GM21723 (cell line): ENCODE measurements around the gene ADNP2.

Experiments used
- ATAC-seq: cut with Tn5 transposase; IDR thresholded peaks from one replicate; pipeline ENCODE4 v1.9.1; 2021; ENCODE audit warnings: mild to moderate bottlenecking, moderate library complexity; ENCODE audit not compliant: unreplicated experiment

Gene ADNP2

GRCh38 chr18:80108739-80109675 is at the start of gene ADNP2:
Gene ADNP2 (plus strand): TSS chr18:80109262. CDS start chr18:80117543, 8,281 bp downstream.
- peak; percentile 67 for ATAC-seq

- ATAC-seq: no peak
Measured at GRCh38 chr18:80059945-80060344, 49.1 kb upstream of the ADNP2 start.

DNA sequence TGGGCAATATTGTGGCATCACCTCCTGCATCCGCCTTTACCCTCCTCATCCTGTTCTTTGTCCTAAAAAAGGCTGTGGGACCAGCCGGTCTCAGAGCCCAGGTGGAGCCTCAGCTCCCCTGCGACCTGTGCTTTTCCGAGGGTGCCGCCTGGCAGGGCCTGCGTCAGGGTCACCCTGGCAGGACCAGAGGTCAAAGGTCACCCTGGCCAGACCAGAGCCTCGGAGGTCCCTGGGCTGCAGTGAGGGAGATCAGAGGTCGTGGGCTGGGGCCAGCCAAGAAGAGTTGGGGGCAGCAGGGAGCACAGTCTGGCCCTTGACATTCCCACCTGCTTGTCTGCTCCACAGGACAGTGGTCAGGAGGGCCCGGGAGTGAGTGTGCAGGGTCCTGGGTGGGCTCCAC is 43.4 kb upstream of the ADNP2 start:
- ATAC-seq: no peak

DNA sequence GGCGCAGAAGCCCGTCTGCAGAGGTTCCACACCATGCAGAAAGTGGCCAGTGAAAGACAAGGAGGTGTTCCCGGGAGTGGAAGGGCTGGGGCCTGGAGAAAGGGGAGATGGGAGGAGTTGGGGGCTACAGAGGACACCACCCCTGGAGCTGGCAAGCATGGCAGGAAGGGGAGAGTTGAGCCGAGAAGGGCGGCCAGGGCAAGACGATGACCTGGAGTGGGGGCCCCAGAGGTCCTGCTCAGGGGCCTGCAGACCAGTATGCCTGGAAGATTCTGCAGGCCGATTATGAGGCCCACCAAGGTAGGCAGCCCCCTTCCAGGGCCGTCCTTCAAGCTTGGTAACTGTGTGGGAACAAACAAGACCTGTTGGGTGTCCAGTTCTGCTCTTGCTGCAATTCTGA is 41.7 kb upstream of the ADNP2 start:
- no peak for ATAC-seq

DNA sequence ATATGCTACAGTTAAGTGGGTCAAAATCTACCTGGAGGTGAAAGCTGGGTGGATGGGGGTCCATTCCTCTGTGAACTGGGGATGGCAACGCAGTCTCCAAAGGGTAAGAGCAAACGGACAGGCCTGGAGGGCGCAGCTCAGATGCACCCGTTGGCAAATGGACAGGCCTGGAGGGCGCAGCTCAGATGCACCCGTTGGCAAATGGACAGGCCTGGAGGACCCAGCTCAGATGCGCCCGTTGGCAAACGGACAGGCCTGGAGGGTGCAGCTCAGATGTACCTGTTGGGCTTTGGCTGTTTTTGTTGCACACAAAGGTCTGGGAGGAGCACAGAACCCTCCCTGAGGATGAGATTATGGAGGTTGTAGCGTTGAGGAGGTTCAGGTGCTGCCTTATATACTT is 41.2 kb upstream of the ADNP2 start:
- ATAC-seq: no peak

- ATAC-seq: no peak
Measured at GRCh38 chr18:80068571-80069272, 40.3 kb upstream of the ADNP2 start.

GRCh38 chr18:80070825-80071224 is 38.2 kb upstream of the ADNP2 start:
- ATAC-seq: no peak

DNA sequence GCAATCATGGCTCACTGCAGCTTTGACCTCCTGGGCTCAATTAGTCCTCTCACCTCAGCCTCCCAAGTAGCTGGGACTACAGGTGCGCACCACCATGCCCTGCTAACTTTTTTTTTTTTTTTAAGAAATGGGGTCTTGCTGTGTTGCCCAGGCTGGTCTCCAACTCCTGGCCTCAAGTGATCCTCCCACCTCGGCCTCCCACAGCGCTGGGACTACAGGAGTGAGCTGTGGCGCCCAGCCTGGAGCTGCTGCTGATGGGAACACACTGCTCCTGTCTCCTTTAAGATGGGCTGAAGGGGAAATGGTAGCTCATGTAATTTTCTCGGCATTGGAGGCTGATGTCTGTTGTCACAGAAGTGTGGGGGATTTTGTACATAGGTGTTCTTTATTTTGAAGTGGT is 34.9 kb upstream of the ADNP2 start:
- no peak for ATAC-seq

GRCh38 chr18:80074697-80075096 is 34.4 kb upstream of the ADNP2 start:
- no peak for ATAC-seq

- no peak for ATAC-seq
Measured at GRCh38 chr18:80075940-80076339, 33.1 kb upstream of the ADNP2 start.

DNA sequence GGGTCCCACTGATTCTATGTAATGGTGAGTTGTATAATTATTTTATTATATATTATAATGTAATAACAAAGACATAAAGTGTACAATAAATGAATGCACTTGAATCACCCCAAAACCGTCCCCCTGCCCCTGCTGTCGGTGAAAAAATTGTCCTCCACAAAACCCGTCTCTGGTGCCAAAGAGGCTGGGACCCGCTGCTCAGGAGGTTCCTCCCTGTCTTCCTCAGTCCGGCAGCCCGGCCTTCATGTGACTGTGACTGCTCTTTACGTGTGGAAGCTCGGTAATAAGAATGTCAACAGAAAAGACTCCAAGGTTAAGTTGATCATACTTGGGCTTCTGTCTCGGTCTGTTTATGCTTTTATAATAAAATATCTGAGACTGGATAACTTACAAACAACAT is 32.7 kb upstream of the ADNP2 start:
- no peak for ATAC-seq

GRCh38 chr18:80077873-80078272 is 31.2 kb upstream of the ADNP2 start:
- ATAC-seq: no peak

DNA sequence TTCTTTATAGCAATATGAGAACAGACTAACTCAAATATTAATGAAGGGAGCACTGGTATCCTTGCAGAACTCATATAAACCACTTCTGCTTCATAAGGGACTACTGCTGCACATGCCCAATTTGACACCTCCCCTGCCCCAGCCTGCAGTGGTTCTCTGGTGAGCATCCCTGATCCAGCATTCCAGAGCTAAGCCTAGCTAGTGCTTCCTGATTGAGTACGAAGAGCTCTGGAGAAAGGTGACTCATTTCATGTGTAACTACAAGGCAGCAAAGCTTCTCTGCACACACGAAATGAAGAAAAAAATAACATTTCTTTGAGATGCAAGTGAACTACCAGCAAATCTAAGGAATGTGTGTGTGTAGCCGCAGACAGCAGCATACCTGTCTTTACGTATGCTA is 22.8 kb upstream of the ADNP2 start:
- no peak for ATAC-seq

DNA sequence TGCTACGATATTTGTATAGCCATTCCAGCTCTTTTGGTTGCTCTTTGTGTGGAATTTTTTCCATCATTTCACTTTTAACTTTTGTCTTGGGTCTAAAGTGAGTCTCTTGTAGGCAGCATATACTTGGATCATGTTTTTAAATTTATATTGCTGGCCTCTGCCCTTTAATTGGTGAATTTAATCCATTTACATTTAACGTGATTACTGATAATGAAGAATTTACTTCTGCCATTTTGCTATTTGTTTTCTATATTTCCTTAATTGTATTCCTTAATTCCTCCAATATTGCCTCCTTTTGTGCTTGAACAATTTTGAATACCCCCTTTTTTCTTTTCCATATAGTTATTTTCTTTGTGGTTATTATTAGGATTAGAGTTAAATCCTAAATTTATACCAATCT is 21.0 kb upstream of the ADNP2 start:
- ATAC-seq: no peak

- no peak for ATAC-seq
Measured at GRCh38 chr18:80088823-80089222, 20.2 kb upstream of the ADNP2 start.

GRCh38 chr18:80095414-80095813 is 13.6 kb upstream of the ADNP2 start:
- no peak for ATAC-seq

DNA sequence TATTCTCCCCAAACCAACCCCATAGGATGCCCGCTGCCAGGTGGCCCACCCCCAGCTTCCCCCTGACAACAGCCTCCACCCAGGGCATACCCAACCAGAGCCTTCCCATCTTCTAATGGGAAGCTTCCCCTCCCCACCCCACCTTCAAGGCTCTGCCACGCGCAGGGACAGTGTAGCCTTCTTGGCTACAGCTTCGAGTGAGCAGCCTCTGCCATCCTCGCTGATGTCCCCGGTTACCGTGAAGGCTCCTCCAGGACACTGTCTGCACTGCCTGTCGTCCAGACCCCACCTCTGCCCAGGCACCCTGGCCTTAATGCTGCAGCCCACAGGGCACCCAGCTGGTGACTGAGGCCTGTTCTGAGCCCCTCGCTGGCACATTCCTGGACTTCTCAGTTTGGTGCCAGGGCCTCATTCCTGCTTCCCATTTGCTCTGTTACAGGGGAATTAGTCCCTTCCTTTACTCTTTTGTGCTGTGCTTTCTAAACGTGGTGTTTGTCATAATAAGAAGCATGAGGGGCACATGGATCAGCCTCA is 13.0 kb upstream of the ADNP2 start:
- no peak for ATAC-seq

DNA sequence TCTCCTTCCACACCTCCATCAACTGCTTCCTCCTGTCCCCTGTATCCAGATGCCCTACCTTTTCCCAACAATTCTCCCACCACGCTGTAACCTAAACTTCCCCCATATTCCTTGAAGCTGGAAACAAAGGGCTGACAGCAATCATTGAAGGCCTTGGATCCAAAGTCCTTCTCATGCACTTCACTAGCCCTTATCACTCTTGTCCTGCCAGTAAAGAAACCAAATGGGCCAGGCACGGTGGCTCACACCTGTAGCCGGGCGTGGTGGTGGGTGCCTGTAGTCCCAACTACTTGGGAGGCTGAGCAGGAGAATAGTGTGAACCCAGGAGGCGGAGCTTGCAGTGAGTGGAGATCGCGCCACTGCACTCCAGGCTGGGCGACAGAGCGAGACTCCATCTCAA is 11.9 kb upstream of the ADNP2 start:
- ATAC-seq: no peak

- no peak for ATAC-seq
Measured at GRCh38 chr18:80103231-80103630, 5.8 kb upstream of the ADNP2 start.

GRCh38 chr18:80104364-80104779 is 4.7 kb upstream of the ADNP2 start:
- no peak for ATAC-seq

GRCh38 chr18:80105369-80106167 is 3.5 kb upstream of the ADNP2 start:
- ATAC-seq: peak; percentile 58
